ENCODE data around the gene MCF2L.

Gene MCF2L

DNA sequence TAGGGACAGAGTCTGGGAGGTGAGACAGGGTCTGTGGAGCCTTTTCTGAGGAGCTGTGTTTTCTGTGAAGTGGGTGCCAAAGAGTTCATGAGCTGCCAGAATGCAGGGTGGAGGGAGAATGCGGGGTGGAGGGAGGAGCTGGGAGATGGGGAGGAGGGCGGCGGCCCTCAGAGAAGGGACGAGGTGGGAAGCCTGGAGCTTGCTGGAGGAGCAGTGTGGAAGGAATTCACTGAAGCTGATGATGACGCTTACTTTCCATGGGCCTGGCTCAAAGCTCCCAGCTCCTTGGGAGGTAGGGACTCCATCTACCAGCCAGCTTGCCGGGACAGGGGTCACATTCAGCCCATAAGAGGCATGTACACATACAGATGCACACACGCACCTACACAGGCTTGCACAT, 62.5 kb downstream of the MCF2L start:
- DNase-seq (ENCODE audit: low read depth), result no peak

DNA sequence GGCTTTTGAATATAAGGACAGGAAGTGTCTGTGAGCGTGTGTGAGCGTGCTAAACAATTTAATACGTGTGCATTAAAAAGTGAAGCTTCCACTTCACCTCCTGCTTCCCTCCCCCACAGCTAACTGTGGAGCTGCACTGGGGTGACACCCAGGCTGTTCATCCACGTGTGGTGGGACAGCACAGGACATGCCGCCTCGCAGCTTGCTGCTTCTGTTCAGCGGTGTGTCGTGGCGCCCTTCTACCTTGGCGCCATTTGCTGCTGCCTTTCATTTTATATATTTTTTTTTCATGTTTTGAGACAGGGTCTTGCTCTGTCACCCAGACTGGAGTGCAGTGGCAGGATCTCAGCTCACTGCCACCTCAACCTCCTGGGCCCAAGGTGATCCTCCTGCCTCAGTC, 63.3 kb downstream of the MCF2L start:
- DNase-seq (ENCODE audit: low read depth), result no peak

DNA sequence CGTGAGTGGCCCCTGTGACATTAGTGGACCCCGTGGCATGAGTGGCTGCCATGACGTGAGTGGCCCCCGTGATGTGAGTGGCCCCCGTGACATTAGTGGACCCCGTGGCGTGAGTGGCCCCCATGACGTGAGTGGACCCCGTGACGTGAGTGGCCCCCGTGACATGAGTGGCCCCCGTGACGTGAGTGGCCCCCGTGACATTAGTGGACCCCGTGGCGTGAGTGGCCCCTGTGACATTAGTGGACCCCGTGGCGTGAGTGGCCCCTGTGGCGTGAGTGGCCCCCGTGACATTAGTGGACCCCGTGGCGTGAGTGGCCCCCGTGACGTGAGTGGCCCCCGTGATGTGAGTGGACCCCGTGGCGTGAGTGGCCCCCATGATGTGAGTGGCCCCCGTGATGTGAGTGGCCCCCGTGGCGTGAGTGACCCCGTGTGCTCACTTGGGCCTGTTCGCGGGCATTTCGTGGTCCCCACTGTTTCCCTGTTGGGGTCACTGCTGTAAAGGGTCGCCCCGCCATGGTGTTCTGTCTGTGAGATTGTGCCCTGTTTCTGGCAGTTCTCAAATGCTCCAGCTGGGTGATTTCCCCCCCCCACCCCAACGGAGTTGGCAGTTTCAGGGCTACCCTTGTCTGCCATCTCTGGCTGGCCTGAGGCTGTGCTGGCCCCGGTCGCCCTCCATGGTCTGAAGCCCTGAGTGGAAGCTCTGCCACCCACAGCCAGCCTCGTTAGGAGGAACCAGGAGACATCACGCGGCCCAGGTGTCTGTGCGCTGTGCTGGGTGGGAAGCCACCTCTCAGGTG, 64.2 kb downstream of the MCF2L start:
- no peak for DNase-seq (ENCODE audit: low read depth)

DNA sequence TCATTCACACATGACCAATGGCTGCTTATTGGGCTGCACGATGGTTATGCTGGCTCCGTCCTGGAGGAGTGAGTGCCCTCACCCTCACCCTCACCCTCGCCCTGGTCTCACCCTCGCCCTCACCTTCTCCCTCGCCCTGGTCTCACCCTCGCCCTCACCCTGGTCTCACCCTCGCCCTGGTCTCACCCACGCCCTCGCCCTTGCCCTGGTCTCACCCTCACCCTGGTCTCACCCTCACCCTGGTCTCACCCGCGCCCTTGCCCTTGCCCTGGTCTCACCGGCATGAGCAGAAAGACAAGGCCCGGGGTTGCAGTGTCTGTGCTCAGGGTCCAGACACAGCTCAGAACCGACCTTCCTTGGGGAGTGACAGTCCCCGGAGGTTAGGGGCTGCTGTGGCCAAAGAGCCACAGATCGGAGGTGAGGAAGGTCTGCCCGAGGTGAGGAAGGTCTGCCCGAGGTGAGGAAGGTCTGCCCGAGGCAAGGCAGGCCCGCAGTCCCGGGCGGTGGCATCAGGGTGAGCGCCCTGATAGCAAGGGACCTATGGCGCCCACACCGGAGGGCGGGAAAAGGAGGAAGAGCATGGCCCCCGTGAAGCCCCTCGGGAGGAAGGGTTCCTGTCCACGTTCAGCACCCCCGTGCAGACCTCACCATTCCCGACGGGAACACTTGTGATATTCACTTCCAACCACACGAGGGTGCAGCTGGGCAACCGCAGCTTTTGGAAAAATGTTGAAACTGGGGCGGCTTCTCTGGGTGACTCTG, 65.6 kb downstream of the MCF2L start:
- no peak for DNase-seq (ENCODE audit: low read depth)

GRCh38 chr13:113035213-113035800, 66.3 kb downstream of the MCF2L start:
- DNase-seq (ENCODE audit: low read depth), result no peak

GRCh38 chr13:113036401-113036800, 67.4 kb downstream of the MCF2L start:
- DNase-seq (ENCODE audit: low read depth), result no peak

DNA sequence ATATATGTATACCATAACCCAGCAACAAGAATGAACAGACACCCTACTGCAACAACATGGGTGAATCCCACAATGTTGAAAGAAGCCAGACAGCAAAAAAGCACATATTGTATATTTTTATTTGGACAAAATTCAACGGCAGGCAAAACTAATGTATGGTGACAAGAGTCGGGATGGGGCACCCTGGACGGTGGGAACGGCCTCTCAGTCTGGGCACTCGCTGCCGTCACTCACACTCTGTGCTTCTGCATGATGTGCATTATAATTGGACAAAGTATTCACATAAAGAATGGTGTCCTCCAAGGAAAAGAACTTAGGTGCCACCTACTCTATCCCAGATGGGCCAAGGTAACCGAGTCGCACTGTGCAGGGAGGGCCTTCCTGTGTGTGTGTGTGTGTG, 71.0 kb downstream of the MCF2L start:
- DNase-seq (ENCODE audit: low read depth), result no peak

GRCh38 chr13:113040597-113041292, 71.7 kb downstream of the MCF2L start:
- DNase-seq (ENCODE audit: low read depth), result no peak

DNA sequence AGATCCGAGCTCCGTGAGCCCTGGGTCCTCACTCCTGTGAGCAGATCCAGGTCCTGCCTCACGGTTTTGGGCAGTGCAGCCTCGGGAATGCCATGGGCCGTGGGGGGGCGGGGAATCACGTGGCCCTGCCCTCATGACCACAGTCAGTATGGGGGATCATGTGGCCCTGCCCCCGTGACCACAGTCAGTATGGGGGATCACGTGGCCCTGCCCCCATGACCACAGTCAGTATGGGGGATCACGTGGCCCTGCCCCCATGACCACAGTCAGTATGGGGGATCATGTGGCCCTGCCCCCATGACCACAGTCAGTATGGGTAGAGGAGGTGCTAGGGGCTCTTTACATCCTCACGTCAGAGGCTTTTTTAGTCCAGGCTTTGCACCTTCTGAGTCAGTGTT, 72.3 kb downstream of the MCF2L start:
- no peak for DNase-seq (ENCODE audit: low read depth)

- DNase-seq (ENCODE audit: low read depth), result no peak
Measured at GRCh38 chr13:113041896-113042295, 72.9 kb downstream of the MCF2L start.

DNA sequence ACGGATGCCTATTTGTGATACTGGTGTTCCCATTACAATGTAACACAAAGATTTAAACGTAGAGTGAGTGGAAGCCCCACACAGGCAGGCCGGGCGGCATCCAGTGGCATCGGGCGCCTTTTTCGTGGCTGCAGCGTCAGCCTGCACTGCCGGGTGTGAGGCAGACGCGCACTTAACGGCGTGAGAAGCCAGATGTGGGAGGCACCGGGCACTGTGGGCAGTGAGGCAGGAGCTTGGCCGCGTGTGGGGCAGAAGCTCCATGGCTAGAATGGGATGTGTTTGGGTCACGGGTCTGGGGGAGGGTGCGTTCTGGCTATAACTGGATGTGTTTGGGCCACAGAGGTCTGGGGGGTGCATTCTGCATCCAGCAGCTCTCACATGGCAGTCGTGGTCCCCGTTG, 73.4 kb downstream of the MCF2L start:
- no peak for DNase-seq (ENCODE audit: low read depth)

DNA sequence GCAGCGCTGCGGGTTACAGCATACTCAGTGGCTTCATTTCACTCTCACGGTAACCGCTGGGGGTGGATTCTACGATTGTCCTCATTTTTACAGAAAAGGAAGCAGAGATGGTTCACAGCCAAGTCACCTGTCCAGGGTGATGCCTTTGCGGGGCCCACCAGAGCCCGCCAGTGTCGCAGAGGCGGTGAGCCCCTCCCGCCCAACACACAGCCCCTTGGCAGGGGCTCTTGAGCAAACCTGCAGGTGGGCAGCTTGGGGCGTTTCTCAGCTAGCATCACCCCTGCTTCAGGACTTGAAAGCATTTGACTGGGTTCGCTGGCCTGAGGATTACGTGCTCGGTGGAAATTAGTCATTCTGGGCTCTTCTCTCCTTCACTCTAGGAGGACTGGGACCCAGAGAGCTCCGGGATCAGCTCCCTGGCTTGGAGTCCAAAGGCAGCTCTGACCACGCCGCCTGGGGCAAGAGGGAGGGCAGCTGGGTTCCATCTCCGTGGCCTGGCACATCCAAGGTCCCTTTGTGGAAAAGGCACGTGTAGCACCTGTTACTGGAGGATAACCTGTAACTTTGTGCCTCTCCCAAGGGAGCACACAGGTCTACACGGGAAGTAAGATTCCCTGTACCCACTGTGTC, 74.1 kb downstream of the MCF2L start:
- DNase-seq (ENCODE audit: low read depth), result no peak

DNA sequence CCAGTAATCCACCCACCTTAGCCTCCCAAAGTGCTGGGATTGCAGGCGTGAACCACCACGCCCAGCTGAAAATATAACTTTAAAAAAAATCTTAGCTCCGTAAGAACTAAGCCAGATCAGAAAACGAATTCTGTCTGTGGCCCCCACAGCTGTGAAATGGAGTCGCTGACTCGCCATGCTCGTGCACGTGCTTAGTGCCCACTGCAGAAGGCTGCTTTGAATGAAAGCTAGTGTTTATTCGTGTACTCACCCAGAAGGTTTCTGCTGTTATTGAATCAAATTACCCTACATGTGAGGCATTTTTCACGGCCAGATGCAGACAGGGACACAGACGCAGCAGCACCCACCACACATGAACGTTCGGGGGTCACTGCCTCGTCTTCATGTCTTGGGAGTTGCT, 74.9 kb downstream of the MCF2L start:
- DNase-seq (ENCODE audit: low read depth), result no peak

- DNase-seq (ENCODE audit: low read depth), result no peak
Measured at GRCh38 chr13:113044391-113045114, 75.5 kb downstream of the MCF2L start.

DNA sequence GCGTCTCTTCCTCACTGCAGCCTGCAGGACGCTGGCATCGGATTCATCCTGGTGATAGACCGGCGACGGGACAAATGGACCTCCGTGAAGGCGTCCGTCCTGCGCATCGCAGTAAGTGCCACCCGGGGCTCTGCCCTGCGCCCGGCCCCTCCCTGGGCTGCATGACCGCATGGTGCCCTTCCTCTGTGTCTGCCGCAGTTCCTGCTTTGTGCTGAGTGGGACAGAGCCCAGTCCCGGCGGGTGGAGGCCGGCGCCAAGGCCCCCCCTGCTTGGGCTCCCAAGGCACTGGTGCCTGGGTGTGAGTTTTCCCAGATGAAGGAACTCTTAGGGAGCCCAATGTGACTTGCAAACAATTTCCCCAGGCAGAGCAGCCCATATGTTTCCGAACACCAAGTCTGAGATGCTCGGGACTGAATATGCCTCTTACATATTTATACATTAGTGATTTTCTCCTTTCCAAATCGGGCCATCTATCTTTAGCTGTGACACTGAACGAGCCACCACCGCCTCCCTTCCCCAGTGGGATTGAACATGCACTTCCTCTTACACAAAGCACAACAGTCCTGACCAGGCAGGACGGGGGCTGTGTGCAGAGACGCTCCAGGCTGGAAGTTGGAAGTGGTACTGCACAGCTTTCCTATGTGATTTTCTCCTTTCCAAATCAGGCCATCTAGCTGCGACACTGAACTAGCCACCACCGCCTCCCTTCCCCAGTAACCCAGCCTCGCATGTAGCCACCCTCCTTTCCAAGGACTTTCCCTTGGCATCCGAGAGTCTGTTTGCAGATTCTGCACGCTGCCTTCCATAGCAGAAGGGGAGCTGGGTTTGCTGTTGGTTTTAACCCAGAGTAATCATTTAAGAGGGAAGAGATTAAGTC, 76.5 kb downstream of the MCF2L start:
- DNase-seq (ENCODE audit: low read depth), result no peak

GRCh38 chr13:113046128-113046882, 77.3 kb downstream of the MCF2L start:
- no peak for DNase-seq (ENCODE audit: low read depth)

DNA sequence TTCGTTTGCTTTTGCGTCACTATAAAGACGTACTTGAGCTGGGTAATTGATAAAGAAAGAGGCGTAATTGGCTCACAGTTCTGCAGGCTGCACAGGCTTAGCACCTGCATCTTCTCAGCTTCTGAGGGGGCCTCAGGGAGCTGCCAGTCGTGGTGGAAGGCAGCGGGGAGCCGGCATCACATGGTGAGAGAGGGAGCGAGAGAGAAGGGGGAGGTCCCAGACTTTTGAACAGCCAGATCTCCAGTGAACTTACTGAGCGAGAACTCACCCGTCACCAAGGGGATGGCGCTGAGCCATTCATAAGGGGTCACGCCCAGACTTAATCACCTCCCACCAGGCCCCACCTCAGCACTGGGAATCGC, 77.8 kb downstream of the MCF2L start:
- DNase-seq (ENCODE audit: low read depth), result no peak

- no peak for DNase-seq (ENCODE audit: low read depth)
Measured at GRCh38 chr13:113047587-113047986, 78.6 kb downstream of the MCF2L start.

DNA sequence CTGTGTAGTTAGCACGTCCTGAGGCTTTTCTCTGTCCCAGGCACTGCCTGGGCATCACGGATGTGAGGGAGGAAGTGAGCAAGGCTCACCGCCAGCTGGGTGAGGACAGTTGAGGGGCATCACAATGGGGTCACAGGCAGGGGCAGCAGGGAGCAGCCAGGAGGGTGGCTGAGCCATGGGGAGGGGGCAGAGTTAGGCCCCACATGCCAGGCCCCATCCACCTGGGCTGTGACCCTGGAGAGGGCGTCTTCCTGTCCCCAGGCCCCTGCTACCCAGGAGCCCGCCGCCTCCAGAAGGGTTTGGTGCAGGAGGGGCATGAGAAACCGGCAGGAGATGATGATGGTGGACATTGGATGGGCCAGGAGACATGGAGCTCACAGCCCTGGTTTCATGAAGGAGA, 79.8 kb downstream of the MCF2L start:
- DNase-seq (ENCODE audit: low read depth), result no peak

DNA sequence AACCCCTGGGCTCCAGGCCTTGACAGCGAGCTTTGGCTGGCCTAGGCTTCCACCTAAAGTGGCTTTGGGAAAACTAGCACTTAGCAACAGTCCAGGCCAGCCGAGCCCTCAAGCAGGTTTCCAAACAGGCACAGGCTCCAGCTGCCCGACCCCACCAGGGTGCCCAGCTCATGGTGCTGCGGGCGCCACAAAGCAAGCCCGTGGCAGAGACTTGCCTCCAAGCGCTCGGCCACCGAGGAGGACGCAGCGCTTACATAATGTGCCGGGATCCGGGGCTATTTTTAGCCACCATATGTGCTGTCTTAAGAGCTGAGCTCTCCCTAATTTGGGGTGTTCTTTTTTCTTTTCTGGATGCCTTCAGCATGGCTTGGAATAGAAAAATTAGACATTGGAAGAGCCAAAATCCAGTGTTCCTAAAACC, 80.5 kb downstream of the MCF2L start:
- DNase-seq (ENCODE audit: low read depth), result no peak
